Measurements from ENCODE around the gene STX10.

Gene STX10

DNA sequence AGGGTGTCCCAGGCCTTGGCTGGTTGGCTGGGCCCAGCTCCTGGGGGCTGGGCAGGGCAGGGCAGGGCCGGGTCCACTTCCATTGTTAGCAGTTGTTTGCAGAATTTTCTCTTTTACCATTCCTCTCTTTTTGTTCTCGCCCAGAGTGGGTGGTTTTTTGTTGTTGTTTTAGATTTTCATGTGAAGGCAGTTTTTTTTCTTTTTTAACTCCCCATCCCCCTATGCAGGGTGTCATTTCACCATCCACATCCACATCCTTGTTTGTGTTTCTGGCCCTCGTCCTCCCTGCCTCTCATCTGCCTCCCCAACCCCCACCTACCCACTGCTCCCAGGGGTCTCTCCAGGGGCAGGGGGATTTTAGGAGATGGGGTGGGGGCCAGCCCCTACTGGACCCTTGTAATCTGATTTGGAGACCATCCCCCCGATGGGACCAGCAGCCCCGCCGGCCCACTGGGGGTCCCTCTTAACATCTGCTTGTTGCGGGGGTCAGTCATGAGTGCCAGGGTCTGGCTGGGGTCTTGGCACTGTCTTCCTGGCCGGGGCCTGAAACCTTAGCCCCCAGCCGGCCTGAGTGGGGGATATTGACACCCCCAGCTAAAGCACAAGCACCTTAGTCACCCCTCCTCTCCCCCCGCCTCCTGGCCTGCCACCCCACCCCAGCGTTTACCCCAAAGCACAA lies 10.4 kb downstream of the STX10 start:
- no peak for DNase-seq (ENCODE audit: low read depth)

- no peak for DNase-seq (ENCODE audit: low read depth)
Measured at GRCh38 chr19:13138916-13139198, 11.3 kb downstream of the STX10 start.

DNA sequence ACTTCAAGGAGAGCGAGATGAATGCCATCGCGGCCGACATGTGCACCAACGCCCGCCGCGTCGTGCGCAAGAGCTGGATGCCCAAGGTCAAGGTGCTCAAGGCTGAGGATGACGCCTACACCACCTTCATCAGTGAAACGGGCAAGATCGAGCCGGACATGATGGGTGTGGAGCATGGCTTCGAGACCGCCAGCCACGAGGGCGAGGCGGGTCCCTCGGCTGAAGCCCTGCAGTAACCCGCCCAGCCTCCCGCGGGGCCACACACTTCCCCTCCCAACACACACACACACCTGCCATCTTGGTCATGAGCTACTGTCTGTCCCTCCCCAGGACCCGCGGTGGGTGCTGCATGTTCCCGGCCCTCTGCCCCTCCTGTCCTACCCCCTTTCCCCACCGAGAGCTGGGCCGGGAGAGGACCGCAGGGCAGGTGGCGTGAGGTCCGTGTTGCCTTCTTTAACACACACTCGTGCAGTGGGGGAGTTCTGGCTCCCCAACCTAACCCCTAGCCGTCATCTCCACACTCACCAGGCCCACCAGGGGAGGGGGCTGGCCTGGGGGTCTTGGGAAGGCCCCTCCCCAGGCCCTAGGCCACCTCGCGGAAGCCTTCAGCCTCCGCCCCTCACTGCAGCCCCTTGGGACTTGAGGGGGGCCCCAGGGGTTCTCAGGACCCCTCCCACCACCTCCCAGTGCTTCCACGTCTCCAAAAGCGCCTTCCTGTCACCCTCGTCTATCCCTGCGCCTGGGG lies 11.8 kb downstream of the STX10 start:
- DNase-seq (ENCODE audit: low read depth), result no peak

- DNase-seq (ENCODE audit: low read depth), result no peak
Measured at GRCh38 chr19:13137290-13137794, 12.8 kb downstream of the STX10 start.

- no peak for DNase-seq (ENCODE audit: low read depth)
Measured at GRCh38 chr19:13135068-13136062, 14.8 kb downstream of the STX10 start.

GRCh38 chr19:13134626-13135025 lies 15.5 kb downstream of the STX10 start:
- DNase-seq (ENCODE audit: low read depth), result no peak

- DNase-seq (ENCODE audit: low read depth), result no peak
Measured at GRCh38 chr19:13133241-13133870, 16.8 kb downstream of the STX10 start.

GRCh38 chr19:13132471-13133180 lies 17.5 kb downstream of the STX10 start:
- DNase-seq (ENCODE audit: low read depth), result peak; percentile 56

DNA sequence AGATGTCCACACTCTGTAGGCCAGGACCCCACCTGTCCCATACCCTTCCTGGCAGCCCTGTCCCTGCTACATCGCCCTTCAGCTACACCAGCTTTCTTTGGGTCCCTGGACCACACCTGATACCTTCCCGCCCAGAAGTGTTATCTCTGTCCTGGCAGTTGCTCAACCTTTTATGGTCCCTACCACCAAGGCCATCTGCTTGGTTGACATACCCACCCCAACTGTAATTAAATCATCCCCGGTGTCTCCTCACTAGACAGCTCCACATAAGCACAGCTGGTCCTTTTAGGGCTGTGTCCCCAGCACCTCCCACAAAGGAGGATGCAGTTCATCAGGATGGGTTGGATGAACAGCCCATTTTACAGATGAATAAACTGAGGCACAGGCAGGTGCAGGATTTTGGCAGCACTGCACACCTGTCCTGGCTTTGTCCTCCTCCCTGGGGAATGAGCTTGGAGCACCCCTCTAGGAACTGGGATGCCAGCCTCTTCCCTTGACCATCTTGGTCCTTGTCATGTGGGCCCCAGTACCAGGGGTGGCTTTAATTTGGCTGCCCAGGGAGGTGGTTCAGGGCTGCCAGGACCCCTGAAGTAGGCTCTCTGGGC lies 19.2 kb downstream of the STX10 start:
- no peak for DNase-seq (ENCODE audit: low read depth)

- DNase-seq (ENCODE audit: low read depth), result no peak
Measured at GRCh38 chr19:13129384-13129783, 20.8 kb downstream of the STX10 start.

DNA sequence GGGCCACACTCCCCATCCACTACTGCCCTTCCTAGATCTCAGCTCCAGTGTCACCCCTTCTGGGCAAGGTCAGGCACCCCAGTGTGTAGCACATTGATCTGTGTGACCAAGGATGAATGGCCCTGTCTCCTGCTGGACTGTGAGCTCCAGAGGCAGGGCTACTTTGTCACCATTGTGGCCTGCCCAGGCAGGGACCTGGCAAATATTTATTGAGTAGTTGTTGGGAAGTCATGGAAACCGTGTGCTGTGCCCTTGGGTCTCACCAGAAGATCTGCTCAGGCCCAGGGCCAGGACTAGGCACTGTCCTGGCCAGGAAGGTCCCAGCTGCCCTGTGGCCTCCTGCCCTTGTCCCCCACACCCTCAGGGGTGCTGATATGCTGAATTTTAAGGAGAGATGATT lies 21.6 kb downstream of the STX10 start:
- DNase-seq (ENCODE audit: low read depth), result no peak

DNA sequence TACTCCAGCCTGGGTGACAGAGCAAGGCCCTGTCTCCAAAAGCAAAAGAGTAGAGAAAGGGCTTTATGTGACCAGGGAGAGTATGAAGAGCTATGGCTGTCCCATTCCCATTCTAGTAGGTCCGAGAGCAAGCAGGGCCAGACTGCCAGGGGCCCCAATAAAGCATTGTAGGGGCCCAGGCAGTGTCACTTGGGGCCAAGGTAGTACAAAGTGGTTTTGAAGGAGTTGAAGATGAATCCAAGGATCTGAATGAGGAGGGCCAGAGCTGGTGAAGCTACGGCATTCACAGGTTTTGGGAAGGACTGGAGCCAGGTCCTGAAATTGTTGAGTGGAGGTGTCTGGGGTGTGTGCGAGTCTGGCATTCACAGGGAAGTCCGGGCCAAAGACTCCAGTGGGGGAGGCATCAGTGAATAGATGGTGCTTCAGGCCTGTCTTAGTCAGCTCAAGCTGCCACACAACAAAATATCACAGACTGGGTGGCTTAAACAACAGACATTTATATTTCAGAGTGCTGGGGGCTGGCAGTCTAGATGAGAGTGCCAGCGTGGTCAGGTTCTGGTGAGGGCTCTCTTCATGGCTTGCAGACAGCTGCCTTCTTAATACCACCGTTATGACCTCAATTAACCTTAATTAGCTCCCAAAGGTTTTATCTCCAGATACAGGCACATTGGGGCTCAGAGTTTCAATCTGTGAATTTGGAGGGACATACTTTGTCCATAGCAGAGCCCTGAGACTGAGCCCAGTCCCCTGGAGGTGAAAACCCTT lies 22.2 kb downstream of the STX10 start:
- DNase-seq (ENCODE audit: low read depth), result no peak

DNA sequence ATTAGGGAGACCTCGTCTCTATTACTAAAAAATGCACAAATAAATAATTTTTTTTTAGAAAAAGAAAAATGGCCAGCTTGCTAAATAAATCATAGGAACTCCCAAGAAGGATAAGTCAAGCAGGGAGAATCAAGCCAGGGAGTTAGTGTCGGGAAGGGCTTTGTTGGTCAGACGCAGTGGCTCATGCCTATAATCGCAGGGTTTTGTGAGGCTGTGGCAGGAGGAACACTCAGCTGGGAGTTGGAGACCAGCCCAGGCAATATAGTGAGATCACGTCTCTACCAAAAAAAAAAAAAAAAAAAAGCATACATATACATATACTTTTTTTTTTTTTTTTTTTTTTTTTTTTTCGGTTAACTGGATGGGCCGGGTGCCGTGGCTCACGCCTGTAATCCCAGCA lies 23.1 kb downstream of the STX10 start:
- DNase-seq (ENCODE audit: low read depth), result no peak

GRCh38 chr19:13122980-13123957 lies 26.9 kb downstream of the STX10 start:
- no peak for DNase-seq (ENCODE audit: low read depth)

DNA sequence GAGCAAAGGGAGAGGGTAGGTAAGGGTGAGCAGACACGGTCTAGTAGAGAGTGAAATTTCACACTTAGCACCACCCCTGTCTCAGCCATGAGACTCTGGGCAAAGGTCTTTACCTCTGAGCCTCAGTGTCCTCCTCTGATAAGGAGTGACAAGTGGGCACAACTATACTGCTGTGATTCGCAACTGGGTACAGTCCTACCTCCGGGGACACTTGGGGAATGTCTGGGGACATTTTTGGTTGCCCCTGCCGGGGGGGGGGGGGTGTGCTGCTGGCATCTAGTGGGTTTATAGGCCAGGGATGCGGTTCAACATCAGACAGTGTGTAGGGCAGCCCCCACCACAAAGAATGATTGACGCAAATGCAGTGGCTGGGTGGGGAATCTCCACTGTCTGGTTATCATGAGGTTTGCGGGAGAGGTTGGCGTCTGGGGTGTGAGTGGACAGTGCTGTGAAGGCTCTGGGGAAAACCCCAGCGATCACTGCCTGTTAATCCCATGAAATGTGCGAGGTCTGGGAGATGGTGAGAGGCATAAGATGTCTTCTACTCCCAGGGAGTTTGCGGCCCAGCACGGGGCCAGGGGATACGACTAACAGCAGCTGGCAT lies 27.8 kb downstream of the STX10 start:
- no peak for DNase-seq (ENCODE audit: low read depth)

GRCh38 chr19:13121551-13122274 lies 28.5 kb downstream of the STX10 start:
- DNase-seq (ENCODE audit: low read depth), result no peak

- DNase-seq (ENCODE audit: low read depth), result no peak
Measured at GRCh38 chr19:13120817-13121216, 29.4 kb downstream of the STX10 start.

- DNase-seq (ENCODE audit: low read depth), result no peak
Measured at GRCh38 chr19:13120031-13120430, 30.1 kb downstream of the STX10 start.
